ENCODE results near the gene XXYLT1. TPM values are rescaled to one million over a fixed set of nuclear protein-coding genes. Genes with fewer than 3 reads are reported as not detected.
A peak's percentile ranks its signal among the peaks of the same experiment; 100 is the strongest.

The XXYLT1 gene
- total RNA-seq, 4 donors from 2014 or later = 14.1 to 23.7 (median 15.4) TPM

DNA sequence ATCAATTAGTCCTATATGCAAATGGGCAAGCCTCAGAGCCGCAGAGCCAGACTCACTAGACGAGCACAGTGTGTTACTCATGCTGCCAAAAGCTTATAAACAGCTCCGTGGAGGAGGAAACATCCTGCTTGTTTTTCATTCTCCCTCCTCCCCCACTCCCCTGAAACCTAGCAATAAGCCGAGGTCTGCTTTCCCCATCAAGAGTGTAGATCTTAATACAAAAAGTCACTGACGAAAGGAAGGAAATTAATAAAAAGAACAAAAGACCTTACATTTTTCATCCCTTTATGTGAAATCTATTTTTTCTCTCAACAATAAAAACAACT, 88.5 kb downstream of the XXYLT1 start:
- H3K4me3 ChIP-seq = no peak overlapping the region
- TF ChIP-seq, protein P1, sequence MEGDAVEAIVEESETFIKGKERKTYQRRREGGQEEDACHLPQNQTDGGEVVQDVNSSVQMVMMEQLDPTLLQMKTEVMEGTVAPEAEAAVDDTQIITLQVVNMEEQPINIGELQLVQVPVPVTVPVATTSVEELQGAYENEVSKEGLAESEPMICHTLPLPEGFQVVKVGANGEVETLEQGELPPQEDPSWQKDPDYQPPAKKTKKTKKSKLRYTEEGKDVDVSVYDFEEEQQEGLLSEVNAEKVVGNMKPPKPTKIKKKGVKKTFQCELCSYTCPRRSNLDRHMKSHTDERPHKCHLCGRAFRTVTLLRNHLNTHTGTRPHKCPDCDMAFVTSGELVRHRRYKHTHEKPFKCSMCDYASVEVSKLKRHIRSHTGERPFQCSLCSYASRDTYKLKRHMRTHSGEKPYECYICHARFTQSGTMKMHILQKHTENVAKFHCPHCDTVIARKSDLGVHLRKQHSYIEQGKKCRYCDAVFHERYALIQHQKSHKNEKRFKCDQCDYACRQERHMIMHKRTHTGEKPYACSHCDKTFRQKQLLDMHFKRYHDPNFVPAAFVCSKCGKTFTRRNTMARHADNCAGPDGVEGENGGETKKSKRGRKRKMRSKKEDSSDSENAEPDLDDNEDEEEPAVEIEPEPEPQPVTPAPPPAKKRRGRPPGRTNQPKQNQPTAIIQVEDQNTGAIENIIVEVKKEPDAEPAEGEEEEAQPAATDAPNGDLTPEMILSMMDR (IDR thresholded peaks at IDR 0.05) = no peak
- TF ChIP-seq POLR2A (IDR thresholded peaks at IDR 0.05) = no peak
- 21 to 30% methylated on average over 5 of the region's 5 CpGs for WGBS, 2 donors
- intact Hi-C loops (cut with DNase I) = no loop called here
- H3K27ac ChIP-seq = peak overlapping the region; percentile 73 to 89 (median 83)
- no peaks in the 10 kb centered on the region for H3K9me3 ChIP-seq
- peaks cover 54 to 96% (median 64%) of the 10 kb centered on the region in 3 donors for H3K4me1 ChIP-seq
- DNase-seq = no peak
- H3K36me3 ChIP-seq = no peaks in the 10 kb centered on the region
- no peaks in the 10 kb centered on the region for H3K27me3 ChIP-seq

DNA sequence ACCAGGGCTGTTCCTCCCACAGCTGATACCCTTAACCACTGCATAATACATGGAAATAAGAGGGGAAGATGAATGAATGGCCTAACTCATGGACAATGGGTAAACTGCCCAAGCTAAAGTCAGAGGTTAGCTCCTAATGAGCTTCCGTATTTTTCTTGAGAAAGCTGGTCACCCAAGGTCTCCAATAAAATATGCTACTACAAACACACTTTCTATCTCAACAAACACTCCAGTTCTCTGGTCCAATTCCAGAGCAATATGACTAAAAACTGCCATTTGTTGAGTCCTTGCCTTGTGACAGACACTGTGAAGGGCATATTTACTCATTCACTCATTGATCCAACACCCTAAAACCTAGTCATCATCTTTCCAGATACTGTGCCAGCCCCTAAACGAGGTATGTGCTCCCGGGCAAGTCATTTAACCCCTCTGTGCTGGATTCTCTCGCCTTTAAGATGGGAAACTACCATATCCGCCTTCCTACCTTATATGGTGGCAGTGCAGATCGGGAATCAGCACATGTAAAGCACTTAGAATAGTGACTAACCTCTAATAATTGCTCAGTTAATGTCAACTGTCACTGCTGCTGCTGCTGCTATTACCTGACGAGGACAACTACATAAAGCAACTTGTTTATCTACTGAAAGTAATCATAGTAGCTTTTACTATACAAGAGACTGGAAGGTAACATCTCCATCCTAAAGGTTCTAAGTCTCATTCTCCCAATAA, 89.1 kb downstream of the XXYLT1 start:
- intact Hi-C loops (cut with DNase I) = no loop called here
- DNase-seq = no peak
- WGBS, 2 donors = 53 to 61% methylated on average over 7 of the region's 7 CpGs
- H3K4me1 ChIP-seq = peaks cover 49 to 91% (median 59%) of the 10 kb centered on the region in 3 donors
- no peaks in the 10 kb centered on the region for H3K9me3 ChIP-seq
- no peaks in the 10 kb centered on the region for H3K27me3 ChIP-seq
- no peaks in the 10 kb centered on the region for H3K36me3 ChIP-seq
- TF ChIP-seq, protein P1 (IDR thresholded peaks at IDR 0.05) = no peak
- TF ChIP-seq POLR2A (IDR thresholded peaks at IDR 0.05) = no peak
- no peak overlapping the region for H3K4me3 ChIP-seq
- H3K27ac ChIP-seq = peak overlapping the region; percentile 73 to 89 (median 83)

DNA sequence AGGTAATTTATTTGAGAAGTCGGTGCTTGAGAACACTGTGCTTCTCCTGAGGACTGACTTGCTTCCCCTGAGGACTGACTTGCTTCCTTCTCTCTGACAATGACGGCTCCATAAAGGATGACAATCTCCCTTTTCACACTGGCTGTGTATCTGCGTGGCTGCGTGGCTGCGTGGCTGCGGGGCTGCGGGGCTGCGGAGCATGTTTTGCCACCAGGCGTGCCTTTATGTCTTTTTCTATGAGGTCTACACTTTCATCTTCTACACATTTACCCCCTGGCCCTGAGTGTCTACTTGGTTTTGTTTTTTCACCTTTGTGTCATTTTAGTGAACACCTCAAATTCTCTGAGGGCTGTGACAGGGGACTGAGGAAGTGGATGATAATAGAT, 89.9 kb downstream of the XXYLT1 start:
- intact Hi-C loops (cut with DNase I) = no loop called here
- Histone ChIP-seq H3K27ac (peak overlapping the region; percentile 73 to 89 (median 83)), H3K36me3 (no peaks in the 10 kb centered on the region)

DNA sequence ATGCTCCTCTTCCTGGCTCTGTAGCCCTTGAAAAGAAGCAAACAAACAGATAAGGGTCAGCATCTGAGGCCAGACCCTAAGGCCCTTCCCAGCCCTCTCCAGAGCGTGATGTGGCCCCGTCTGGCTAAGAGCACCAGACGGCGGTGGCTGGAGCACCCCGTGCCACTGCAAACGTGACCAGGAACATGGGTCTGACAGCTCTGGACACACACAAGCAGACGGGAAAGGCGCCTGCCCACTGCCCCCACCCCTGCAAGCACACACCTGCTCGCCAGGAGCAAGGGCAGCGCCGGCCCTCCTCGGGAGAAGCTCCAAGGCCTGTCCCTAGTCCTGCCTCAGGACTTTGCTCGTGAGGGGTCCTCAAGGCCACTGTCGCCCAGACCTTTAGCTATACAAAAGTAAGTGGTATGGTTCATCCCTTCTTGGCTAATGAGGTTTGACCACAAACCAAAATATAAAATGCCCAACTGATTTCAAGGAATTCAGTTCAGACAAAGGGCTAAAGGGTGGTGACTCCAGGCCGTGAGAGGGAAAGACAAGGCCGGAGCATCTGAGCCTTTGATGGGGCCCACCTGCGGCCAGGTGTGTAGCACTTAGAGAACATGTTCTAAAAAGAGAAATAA, 90.4 kb downstream of the XXYLT1 start:
- H3K4me3 ChIP-seq = no peak overlapping the region
- intact Hi-C loops (cut with DNase I) = no loop called here
- H3K27ac ChIP-seq = peak overlapping the region; percentile 73 to 89 (median 83)
- no peaks in the 10 kb centered on the region for H3K36me3 ChIP-seq
- H3K4me1 ChIP-seq = peaks cover 37 to 78% (median 46%) of the 10 kb centered on the region in 3 donors
- TF ChIP-seq, protein P1 (IDR thresholded peaks at IDR 0.05) = no peak
- no peak for TF ChIP-seq POLR2A (IDR thresholded peaks at IDR 0.05)
- WGBS, 2 donors = 74 to 88% methylated on average over 5 to 10 of the region's 17 CpGs
- H3K27me3 ChIP-seq = no peaks in the 10 kb centered on the region
- DNase-seq = no peak
- H3K9me3 ChIP-seq = no peaks in the 10 kb centered on the region

More for the DNA sequence above, 89.9 kb downstream of the XXYLT1 start:
- H3K4me1 ChIP-seq = peaks cover 41 to 83% (median 51%) of the 10 kb centered on the region in 3 donors
- no peaks in the 10 kb centered on the region for H3K9me3 ChIP-seq
- WGBS, 2 donors = 90% methylated on average over 9 of the region's 9 CpGs
- DNase-seq = no peak
- TF ChIP-seq, protein P1 (IDR thresholded peaks at IDR 0.05) = no peak
- no peak for TF ChIP-seq POLR2A (IDR thresholded peaks at IDR 0.05)
- no peak overlapping the region for H3K4me3 ChIP-seq
- no peaks in the 10 kb centered on the region for H3K27me3 ChIP-seq

DNA sequence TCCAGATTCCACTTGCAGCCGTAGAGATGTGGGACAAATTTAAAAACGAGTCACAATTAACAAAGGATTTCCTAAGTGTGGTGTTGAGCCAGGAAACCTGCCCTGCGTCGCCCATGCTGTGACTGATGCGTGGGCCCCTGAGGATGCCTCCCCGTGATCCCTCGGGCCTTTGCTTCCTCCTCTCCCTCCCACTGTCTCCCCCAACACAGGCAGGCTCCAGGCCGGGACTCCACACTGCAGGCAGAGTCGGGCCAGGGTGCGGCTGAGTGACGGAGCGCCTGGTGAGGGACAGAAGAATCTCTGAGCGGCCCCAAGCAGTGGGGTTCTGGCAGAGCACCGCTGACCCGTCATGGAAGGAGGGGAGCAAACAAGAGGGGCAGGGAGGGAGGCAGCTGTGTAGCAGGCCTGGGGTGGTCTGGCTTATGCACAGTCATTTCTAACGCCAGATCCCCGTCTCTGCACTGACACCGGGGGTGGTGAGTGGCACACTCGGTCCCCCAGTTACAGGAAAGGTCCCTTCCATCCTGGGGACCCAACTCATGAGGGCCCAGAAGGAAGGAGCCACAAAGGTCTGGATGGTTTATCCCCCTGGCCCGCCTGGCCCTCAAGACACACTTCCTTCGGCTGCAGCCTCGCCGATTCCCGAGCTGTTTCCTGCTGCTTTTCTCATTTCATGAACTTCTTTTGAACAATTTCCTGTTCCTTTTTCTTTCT, 91.0 kb downstream of the XXYLT1 start:
- Histone ChIP-seq H3K4me3 (no peak overlapping the region), H3K4me1 (peaks cover 32 to 71% (median 39%) of the 10 kb centered on the region in 3 donors), H3K27ac (peak overlapping the region; percentile 35 to 89 (median 83)), H3K9me3 (no peaks in the 10 kb centered on the region), H3K27me3 (no peaks in the 10 kb centered on the region), H3K36me3 (no peaks in the 10 kb centered on the region)
- no peak for TF ChIP-seq POLR2A (IDR thresholded peaks at IDR 0.05)
- TF ChIP-seq, protein P1 (IDR thresholded peaks at IDR 0.05) = no peak
- intact Hi-C loops (cut with DNase I) = no loop called here
- DNase-seq = no peak
- 61 to 68% methylated on average over 14 to 22 of the region's 24 CpGs for WGBS, 2 donors
